CD4-positive, alpha-beta T cell treated with Interleukin-15 for 1 hour (primary cell): ENCODE data around the gene SESN1.
A peak's percentile ranks its signal among the peaks of the same experiment; 100 is the strongest.

ENCODE experiments used
- DNase-seq: peaks from one replicate; pipeline ENCODE4 v3.0.0-alpha.2; 2020

Gene SESN1

GRCh38 chr6:109024368-109024767 is 70.3 kb downstream of the SESN1 start:
- no peak for DNase-seq

GRCh38 chr6:109023356-109023925 is 71.2 kb downstream of the SESN1 start:
- no peak for DNase-seq

GRCh38 chr6:109021870-109022269 is 72.8 kb downstream of the SESN1 start:
- DNase-seq: no peak

GRCh38 chr6:109019911-109020310 is 74.7 kb downstream of the SESN1 start:
- DNase-seq: no peak

GRCh38 chr6:109015176-109015575 is 79.5 kb downstream of the SESN1 start:
- DNase-seq: no peak

- no peak for DNase-seq
Measured at GRCh38 chr6:109014606-109015005, 80.0 kb downstream of the SESN1 start.

- DNase-seq: no peak
Measured at GRCh38 chr6:109013656-109014305, 80.9 kb downstream of the SESN1 start.

GRCh38 chr6:109010705-109011102 is 83.9 kb downstream of the SESN1 start:
- no peak for DNase-seq

GRCh38 chr6:109009962-109010704 is 84.5 kb downstream of the SESN1 start:
- no peak for DNase-seq

GRCh38 chr6:109009236-109009961 is 85.2 kb downstream of the SESN1 start:
- peak; percentile 91 for DNase-seq

- DNase-seq: peak; percentile 18
Measured at GRCh38 chr6:109008537-109009235, 86.0 kb downstream of the SESN1 start.

- DNase-seq: no peak
Measured at GRCh38 chr6:109008054-109008453, 86.6 kb downstream of the SESN1 start.

- no peak for DNase-seq
Measured at GRCh38 chr6:109007521-109007920, 87.1 kb downstream of the SESN1 start.

- no peak for DNase-seq
Measured at GRCh38 chr6:109006818-109007217, 87.8 kb downstream of the SESN1 start.

- DNase-seq: no peak
Measured at GRCh38 chr6:109002882-109003281, 91.8 kb downstream of the SESN1 start.

GRCh38 chr6:109002051-109002697 is 92.5 kb downstream of the SESN1 start:
- no peak for DNase-seq

GRCh38 chr6:109001291-109001894 is 93.3 kb downstream of the SESN1 start:
- no peak for DNase-seq

- no peak for DNase-seq
Measured at GRCh38 chr6:109000289-109000688, 94.4 kb downstream of the SESN1 start.

- no peak for DNase-seq
Measured at GRCh38 chr6:108999428-108999827, 95.2 kb downstream of the SESN1 start.

GRCh38 chr6:108998485-108998884 is 96.2 kb downstream of the SESN1 start:
- no peak for DNase-seq

- DNase-seq: no peak
Measured at GRCh38 chr6:108996208-108996607, 98.4 kb downstream of the SESN1 start.

GRCh38 chr6:108995296-108995695 is 99.3 kb downstream of the SESN1 start:
- DNase-seq: no peak
